Suprapubic skin (tissue), 4 donors: Measurements from ENCODE around the gene TGFBR2.

ENCODE experiments used
- CTCF ChIP-seq, 2 donors: fragments of 200-600 bp in 1 of 2; fragments of 450-650 bp in 1 of 2; sonication (generic) in 1 of 2; IDR thresholded peaks; one replicate each; pipeline ENCODE4 v1.5.1; 2016 to 2019; ENCODE audit warnings: antibody characterized with exemption in 2 of 2, mild to moderate bottlenecking in 1 of 2, moderate library complexity in 1 of 2
- EP300 ChIP-seq: sonication (generic); formaldehyde crosslinking; IDR thresholded peaks from one replicate; pipeline ENCODE4 v1.6.1; 2017; ENCODE audit warnings: antibody characterized with exemption
- POLR2A ChIP-seq, 2 donors: fragments of 450-650 bp; IDR thresholded peaks; one replicate each; pipeline ENCODE4 v1.6.1; 2017; ENCODE audit warnings: antibody characterized with exemption in 2 of 2, mild to moderate bottlenecking in 2 of 2, moderate library complexity in 2 of 2
- POLR2AphosphoS5 ChIP-seq, 3 donors: sonication (generic); formaldehyde crosslinking; IDR thresholded peaks; one replicate each; pipeline ENCODE4 v1.6.1; 2017; ENCODE audit warnings: antibody characterized with exemption in 3 of 3

- no peak for TF ChIP-seq CTCF (IDR thresholded peaks at IDR 0.05)
- TF ChIP-seq POLR2A (IDR thresholded peaks at IDR 0.05), result no peak
- no peak for TF ChIP-seq POLR2AphosphoS5 (IDR thresholded peaks at IDR 0.05)
- no peak for TF ChIP-seq EP300
Measured at GRCh38 chr3:30683769-30684168, 77.4 kb downstream of the TGFBR2 start.
